Hepatocyte (in vitro differentiated cells): ENCODE results near the gene SAMD3. TPM values are rescaled to one million over a fixed set of nuclear protein-coding genes. Genes with fewer than 3 reads are reported as not detected.
"Not testable (repeated sequence)": the region's sequence is repeated elsewhere in the genome, so short reads cannot be mapped to it uniquely, and the experiment has no call there.

Source experiments
- DNase-seq: peaks from one replicate; pipeline ENCODE4 v3.0.0-alpha.2; 2016; ENCODE audit warnings: low spot score
- H2AFZ ChIP-seq: fragments of 200-600 bp; sonication (generic); 2 replicates; pipeline ENCODE4 v1.6.0; 2016; ENCODE audit warnings: antibody characterized with exemption, mild to moderate bottlenecking
- H3K27ac ChIP-seq: fragments of 200-600 bp; sonication (generic); 2 replicates; pipeline ENCODE4 v1.5.1; 2016; ENCODE audit warnings: mild to moderate bottlenecking
- H3K27me3 ChIP-seq: fragments of 200-600 bp; sonication (generic); 2 replicates; pipeline ENCODE4 v1.6.1; 2016
- H3K36me3 ChIP-seq: fragments of 200-600 bp; sonication (generic); replicated peaks from 2 replicates; pipeline ENCODE4 v1.5.1; 2016; ENCODE audit warnings: low read depth; ENCODE audit not compliant: insufficient read depth
- H3K4me1 ChIP-seq: fragments of 200-600 bp; sonication (generic); 2 replicates; pipeline ENCODE4 v1.5.1; 2016; ENCODE audit warnings: mild to moderate bottlenecking, moderate library complexity; ENCODE audit not compliant: insufficient read depth
- H3K4me2 ChIP-seq: fragments of 200-600 bp; sonication (generic); 2 replicates; pipeline ENCODE4 v1.6.0; 2016
- H3K4me3 ChIP-seq: fragments of 200-600 bp; sonication (generic); 2 replicates; pipeline ENCODE4 v1.5.1; 2016; ENCODE audit warnings: mild to moderate bottlenecking
- H3K79me2 ChIP-seq: fragments of 200-600 bp; sonication (generic); 2 replicates; pipeline ENCODE4 v1.6.0; 2017; ENCODE audit warnings: mild to moderate bottlenecking
- H3K9me2 ChIP-seq: fragments of 200-600 bp; sonication (generic); replicated peaks from 2 replicates; pipeline ENCODE4 v1.6.0; 2017; ENCODE audit warnings: mild to moderate bottlenecking; ENCODE audit not compliant: insufficient read depth
- H3K9me3 ChIP-seq: fragments of 200-600 bp; sonication (generic); 2 replicates; pipeline ENCODE4 v1.5.1; 2016; ENCODE audit warnings: low read depth, mild to moderate bottlenecking
- H4K20me1 ChIP-seq: fragments of 200-600 bp; sonication (generic); 2 replicates; pipeline ENCODE4 v1.6.0; 2016; ENCODE audit warnings: mild to moderate bottlenecking; ENCODE audit not compliant: insufficient read depth, poor library complexity, severe bottlenecking
- EZH2 ChIP-seq: fragments of 200-600 bp; sonication (generic); IDR thresholded peaks from 2 replicates; pipeline ENCODE4 v1.6.1; 2016; ENCODE audit warnings: antibody characterized with exemption, mild to moderate bottlenecking, borderline replicate concordance
- EZH2phosphoT487 ChIP-seq: fragments of 200-600 bp; sonication (generic); IDR thresholded peaks from one replicate; pipeline ENCODE4 v1.6.1; 2018; ENCODE audit warnings: antibody characterized with exemption, mild to moderate bottlenecking, low read depth, moderate library complexity; ENCODE audit not compliant: unreplicated experiment, severe bottlenecking
- WGBS: methylation state at CpG from one replicate; pipeline ENCODE4 v1.1.6; 2016; ENCODE audit warnings: low lambda C conversion rate; ENCODE audit errors: missing lambda C conversion rate; 5-methylcytosine and 5-hydroxymethylcytosine counted together
- polyA plus RNA-seq: library from polyadenylated mRNA; unstranded; fragments of >200 nt; fragmentation: Nextera tagmentation; extraction: Ambion mirVana; gene quantifications from 2 replicates; pipeline ENCODE4 v1.2.1, GENCODE V29; 2016
- total RNA-seq: library from RNA; depleted of rRNA; stranded (reverse); fragments of >200 nt; gene quantifications from 2 replicates; pipeline ENCODE4 v1.2.3, GENCODE V29; 2014
- TF ChIP-seq, protein P1 (sequence below): fragments of 200-600 bp; sonication (generic); IDR thresholded peaks from 2 replicates; pipeline ENCODE4 v1.5.1; 2016; ENCODE audit warnings: antibody characterized with exemption, mild to moderate bottlenecking; ENCODE audit not compliant: poor library complexity

SAMD3 gene
- total and polyA plus RNA-seq, 2 experiments from 2014 or later: 0.81 to 2.2 TPM

DNA sequence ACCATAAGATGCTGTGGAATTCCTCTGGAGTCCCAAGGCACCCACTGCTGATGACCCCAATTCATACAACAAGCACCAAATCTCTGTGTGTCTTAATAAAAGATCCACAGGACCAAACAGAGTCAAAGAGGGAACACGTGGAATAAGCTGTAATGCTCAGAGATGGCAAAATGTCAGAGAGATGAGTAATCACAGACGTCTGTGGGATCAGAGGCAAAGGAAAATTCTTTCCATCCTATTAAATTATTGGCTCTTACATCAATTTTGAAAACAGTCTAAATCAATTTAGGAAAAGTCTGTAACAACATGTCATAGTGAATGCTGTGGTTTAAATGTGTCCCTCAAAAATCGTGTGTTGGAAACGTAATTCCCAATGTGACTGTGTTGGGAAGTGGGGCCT is 17.5 kb upstream of the SAMD3 start:
- H3K27ac ChIP-seq: no peak overlapping the region
- no peaks in the 10 kb centered on the region for H3K36me3 ChIP-seq
- TF ChIP-seq, protein P1, sequence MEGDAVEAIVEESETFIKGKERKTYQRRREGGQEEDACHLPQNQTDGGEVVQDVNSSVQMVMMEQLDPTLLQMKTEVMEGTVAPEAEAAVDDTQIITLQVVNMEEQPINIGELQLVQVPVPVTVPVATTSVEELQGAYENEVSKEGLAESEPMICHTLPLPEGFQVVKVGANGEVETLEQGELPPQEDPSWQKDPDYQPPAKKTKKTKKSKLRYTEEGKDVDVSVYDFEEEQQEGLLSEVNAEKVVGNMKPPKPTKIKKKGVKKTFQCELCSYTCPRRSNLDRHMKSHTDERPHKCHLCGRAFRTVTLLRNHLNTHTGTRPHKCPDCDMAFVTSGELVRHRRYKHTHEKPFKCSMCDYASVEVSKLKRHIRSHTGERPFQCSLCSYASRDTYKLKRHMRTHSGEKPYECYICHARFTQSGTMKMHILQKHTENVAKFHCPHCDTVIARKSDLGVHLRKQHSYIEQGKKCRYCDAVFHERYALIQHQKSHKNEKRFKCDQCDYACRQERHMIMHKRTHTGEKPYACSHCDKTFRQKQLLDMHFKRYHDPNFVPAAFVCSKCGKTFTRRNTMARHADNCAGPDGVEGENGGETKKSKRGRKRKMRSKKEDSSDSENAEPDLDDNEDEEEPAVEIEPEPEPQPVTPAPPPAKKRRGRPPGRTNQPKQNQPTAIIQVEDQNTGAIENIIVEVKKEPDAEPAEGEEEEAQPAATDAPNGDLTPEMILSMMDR: no peak
- TF ChIP-seq EZH2phosphoT487 (no peak), EZH2 (no peak)
- H3K4me1 ChIP-seq: peaks cover 4% of the 10 kb centered on the region
- no peaks in the 10 kb centered on the region for H3K9me2 ChIP-seq
- no peaks in the 10 kb centered on the region for H4K20me1 ChIP-seq
- no peak overlapping the region for H3K4me2 ChIP-seq
- H2AFZ ChIP-seq: no peak overlapping the region
- H3K4me3 ChIP-seq: no peak overlapping the region
- 63% methylated on average over 4 of the region's 4 CpGs for WGBS
- peak; percentile 13 for DNase-seq
- H3K27me3 ChIP-seq: no peaks in the 10 kb centered on the region
- H3K9me3 ChIP-seq: no peaks in the 10 kb centered on the region
- no peaks in the 10 kb centered on the region for H3K79me2 ChIP-seq

DNA sequence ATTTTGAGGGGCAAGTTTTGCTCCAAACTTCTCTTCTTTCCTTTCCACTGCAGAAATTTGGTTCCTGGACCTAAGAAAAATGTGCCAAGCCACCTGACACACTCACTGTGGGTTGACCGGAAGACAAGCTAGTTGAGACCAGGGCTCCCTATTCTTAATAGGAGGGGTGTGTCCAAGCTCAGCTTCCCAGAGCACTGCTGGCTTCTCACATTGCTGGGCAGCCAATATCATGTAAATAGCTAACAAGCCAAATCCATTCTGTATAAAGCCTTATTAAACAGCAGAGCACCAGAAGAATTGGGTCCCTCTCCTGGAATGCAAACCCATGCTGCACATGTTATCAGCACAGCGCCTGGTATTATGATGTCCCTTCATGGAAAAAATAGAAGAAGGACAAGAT is 17.0 kb upstream of the SAMD3 start:
- no peaks in the 10 kb centered on the region for H3K27me3 ChIP-seq
- no peak overlapping the region for H3K4me2 ChIP-seq
- no peaks in the 10 kb centered on the region for H3K9me2 ChIP-seq
- H3K36me3 ChIP-seq: no peaks in the 10 kb centered on the region
- peaks cover 4% of the 10 kb centered on the region for H3K4me1 ChIP-seq
- no peak overlapping the region for H2AFZ ChIP-seq
- no peak overlapping the region for H3K4me3 ChIP-seq
- 90% methylated on average over 2 of the region's 2 CpGs for WGBS
- TF ChIP-seq EZH2 (no peak), EZH2phosphoT487 (no peak)
- TF ChIP-seq, protein P1: no peak
- no peaks in the 10 kb centered on the region for H3K9me3 ChIP-seq
- DNase-seq: no peak
- no peaks in the 10 kb centered on the region for H4K20me1 ChIP-seq
- no peak overlapping the region for H3K27ac ChIP-seq
- no peaks in the 10 kb centered on the region for H3K79me2 ChIP-seq

DNA sequence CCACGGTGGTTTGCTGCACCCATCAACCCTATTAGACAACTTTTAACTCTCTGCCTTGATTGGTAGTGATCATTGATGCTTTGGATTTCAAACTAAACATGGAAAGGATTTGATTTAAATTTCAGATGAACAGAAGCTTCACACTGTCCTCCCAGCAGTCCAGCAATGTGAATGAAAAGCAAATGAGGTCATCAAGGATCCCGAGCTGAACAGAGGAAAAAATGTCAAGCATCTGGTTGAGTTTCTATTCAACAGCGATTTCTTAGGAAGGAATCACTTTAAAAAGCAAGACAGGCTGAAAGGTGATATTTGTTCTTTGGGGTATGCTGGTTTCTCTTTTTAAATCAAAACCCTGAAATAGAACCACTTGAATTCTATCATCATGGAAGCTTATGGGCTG is 10.6 kb upstream of the SAMD3 start:
- Histone ChIP-seq H3K27ac (no peak overlapping the region), H4K20me1 (no peaks in the 10 kb centered on the region), H2AFZ (no peak overlapping the region), H3K79me2 (no peaks in the 10 kb centered on the region), H3K9me2 (no peaks in the 10 kb centered on the region), H3K36me3 (no peaks in the 10 kb centered on the region), H3K27me3 (no peaks in the 10 kb centered on the region), H3K4me1 (no peaks in the 10 kb centered on the region), H3K9me3 (no peaks in the 10 kb centered on the region), H3K4me2 (no peak overlapping the region), H3K4me3 (no peak overlapping the region)
- TF ChIP-seq EZH2 (no peak), EZH2phosphoT487 (no peak)
- TF ChIP-seq, protein P1: no peak
- WGBS: 59% methylated on average over 3 of the region's 3 CpGs
- no peak for DNase-seq

DNA sequence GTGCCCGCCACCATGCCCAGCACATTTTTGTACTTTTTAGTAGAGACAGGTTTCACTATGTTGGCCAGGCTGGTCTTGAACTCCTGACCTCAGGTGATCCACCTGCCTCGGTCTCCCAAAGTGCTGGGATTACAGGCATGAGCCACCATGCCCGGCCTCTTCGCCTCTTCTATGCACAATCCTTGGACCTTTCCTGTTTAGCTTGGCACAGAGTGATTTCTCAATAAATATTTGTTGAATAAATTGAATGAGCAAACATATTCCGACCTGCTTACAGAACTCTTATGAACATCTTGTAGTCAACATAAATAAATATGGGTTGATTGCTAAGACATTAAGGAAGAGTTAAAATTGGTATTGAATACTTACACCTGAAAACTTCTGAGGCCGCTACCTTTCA is 7.8 kb upstream of the SAMD3 start:
- DNase-seq, H4K20me1 ChIP-seq, H3K36me3 ChIP-seq, H3K9me2 ChIP-seq, H3K27ac ChIP-seq, H2AFZ ChIP-seq, H3K4me1 ChIP-seq, H3K4me3 ChIP-seq, H3K27me3 ChIP-seq, H3K4me2 ChIP-seq, H3K79me2 ChIP-seq, H3K9me3 ChIP-seq: not testable (repeated sequence)
- 97% methylated on average over 6 of the region's 6 CpGs for WGBS
